Stimulated activated CD8-positive, alpha-beta memory T cell treated with anti-CD3 and anti-CD28 coated beads, Interleukin-12 subunit alpha, Interleukin-12 subunit beta, amount 100 ng/mL, for 4 hours (primary cell): ENCODE results near the gene PLCL2.

Source experiments
- DNase-seq: peaks from one replicate; pipeline ENCODE4 v3.0.0-alpha.2; 2020; ENCODE audit warnings: low read depth

PLCL2 gene

DNA sequence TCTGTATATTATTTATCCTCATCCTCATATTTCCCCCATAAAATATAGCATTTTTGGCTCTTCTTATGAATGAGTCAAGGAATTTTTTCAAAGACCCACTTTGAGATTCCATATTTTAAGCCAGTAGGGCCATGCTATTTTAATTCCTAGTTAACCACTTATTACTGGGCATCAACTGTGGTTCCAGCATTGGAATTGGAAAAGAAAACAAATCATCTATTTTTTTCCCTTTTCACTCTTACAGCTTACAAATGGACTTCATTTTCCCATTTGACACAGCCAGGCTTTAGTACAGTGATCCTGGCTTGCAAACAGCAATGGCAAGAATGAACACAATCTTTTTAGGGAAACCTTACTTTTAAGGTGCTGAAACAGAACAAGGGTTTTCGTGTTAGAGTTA, 19.4 kb upstream of the PLCL2 start:
- DNase-seq: no peak

GRCh38 chr3:16866571-16866970, 18.2 kb upstream of the PLCL2 start:
- no peak for DNase-seq

DNA sequence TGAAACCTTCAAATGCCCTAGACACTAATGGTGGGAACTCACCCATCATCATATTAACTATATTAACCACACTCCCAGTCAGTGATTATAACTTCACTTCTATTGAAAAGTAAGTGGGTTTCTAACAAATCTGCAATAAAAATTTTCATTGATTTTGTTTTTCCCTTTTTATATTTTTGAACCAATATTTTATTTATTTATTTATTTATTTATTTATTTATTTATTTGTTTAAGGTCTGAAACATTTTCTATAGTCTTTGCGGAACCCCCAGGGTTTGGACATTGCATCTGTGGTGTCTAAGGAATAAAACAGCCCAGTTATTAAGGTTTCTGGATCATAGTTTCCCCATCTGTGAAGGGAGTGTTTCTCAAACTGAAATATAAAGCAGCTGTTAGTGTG, 16.2 kb upstream of the PLCL2 start:
- no peak for DNase-seq

- no peak for DNase-seq
Measured at GRCh38 chr3:16869261-16870005, 15.3 kb upstream of the PLCL2 start.

- DNase-seq: no peak
Measured at GRCh38 chr3:16871915-16872842, 12.6 kb upstream of the PLCL2 start.

GRCh38 chr3:16873872-16874271, 10.9 kb upstream of the PLCL2 start:
- no peak for DNase-seq

DNA sequence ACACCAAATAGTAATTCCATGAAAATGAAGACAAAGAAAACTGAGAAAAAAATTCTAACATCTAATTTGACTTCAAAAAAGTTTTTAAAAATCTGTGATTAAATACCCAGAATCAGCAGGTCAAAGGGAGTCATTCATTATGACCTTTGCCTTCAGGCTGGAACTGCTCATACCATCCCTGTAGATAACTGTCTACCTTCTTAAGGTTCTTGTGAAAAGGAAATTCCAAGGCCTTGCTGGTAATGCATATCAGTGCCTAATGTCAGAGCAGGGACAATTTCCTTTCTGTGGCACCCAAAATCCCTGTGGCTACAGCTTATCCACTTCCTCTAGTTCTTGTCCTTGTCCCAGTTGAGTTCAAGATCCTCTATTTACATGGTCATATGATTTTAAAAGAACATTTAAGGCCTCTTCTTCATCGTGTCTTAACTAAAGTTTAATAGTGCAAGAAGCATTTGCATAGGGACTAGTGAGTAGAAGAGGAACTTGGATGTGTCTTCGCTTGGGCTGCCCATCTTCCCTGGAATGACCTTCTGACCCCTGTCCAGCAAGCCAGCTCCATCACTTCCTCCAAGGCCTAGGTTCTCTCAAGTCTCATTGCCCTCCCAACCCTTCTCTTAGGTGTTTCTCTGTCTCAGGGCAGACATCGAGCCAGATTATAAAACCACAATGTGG, 8.7 kb upstream of the PLCL2 start:
- DNase-seq: no peak

DNA sequence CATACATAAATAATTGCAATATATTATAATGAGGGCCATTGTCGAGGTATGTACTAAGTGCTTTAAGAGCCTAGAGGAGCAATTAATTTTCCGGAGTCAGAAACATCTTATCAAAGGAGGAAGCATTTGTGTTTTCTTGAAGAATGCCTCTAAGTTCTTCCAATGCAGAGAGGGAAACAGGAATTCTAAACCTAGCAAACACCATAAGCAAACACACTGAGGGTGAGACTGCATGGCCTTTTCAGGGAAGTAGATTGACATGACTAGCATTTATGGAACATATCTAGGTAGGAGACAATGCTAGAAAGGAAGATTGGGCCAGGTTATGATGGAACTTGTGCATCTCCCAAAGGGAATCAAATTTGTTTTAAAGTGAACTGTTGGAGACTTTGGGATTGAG, 7.2 kb upstream of the PLCL2 start:
- DNase-seq: no peak

GRCh38 chr3:16877911-16878310, 6.8 kb upstream of the PLCL2 start:
- DNase-seq: no peak

- DNase-seq: no peak
Measured at GRCh38 chr3:16881896-16882630, 2.7 kb upstream of the PLCL2 start.

DNA sequence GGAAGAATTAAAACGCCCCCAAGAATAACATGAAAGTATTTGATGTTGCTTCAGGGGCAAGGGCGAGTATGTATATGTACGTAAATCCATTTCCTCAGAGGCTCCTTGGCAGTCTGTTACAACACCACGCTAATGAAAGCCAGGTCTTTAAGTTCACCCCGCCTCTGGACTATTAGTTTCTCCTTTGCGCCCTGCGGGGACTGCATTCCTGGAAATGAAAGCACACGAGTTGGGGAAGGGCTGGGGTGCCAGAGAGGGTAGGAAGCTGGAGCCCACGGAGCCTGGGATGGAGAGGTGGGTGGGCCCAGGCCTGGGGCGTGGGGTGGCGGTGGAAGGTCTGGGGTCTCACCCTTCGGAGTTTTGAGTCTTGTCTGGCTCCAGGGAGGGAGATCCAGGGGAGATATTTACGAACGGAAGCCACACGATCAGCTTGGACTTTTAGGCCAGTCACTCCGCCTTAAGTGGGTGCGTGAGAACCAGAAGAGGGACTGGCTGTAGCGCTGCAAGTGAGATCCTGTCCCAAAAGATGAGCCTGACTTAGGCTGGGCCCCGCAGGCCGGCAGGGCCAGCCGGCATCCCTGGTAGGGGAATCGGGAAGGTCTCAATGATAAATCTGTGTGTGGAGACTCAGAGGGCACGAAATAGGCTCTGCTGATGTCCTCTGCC, 1.6 kb upstream of the PLCL2 start:
- no peak for DNase-seq

DNA sequence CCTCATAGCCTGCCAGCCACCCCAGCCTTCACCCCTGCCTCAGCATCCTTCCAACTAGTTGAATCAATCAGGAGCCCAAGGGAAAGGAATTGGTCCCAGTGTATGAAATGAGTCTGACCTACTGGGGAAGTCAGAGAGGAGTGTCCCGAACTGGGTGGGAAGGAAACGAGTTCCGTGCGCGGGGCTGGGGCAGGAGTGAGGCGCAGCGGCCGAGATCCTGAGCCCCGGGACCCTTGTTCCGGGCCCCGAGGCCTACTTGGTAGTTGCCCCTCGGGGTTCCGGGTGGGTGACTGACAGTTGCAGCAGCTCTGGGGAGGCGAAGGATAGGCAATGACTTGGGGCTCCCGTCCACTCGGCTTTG, 1.1 kb upstream of the PLCL2 start:
- DNase-seq: no peak

DNA sequence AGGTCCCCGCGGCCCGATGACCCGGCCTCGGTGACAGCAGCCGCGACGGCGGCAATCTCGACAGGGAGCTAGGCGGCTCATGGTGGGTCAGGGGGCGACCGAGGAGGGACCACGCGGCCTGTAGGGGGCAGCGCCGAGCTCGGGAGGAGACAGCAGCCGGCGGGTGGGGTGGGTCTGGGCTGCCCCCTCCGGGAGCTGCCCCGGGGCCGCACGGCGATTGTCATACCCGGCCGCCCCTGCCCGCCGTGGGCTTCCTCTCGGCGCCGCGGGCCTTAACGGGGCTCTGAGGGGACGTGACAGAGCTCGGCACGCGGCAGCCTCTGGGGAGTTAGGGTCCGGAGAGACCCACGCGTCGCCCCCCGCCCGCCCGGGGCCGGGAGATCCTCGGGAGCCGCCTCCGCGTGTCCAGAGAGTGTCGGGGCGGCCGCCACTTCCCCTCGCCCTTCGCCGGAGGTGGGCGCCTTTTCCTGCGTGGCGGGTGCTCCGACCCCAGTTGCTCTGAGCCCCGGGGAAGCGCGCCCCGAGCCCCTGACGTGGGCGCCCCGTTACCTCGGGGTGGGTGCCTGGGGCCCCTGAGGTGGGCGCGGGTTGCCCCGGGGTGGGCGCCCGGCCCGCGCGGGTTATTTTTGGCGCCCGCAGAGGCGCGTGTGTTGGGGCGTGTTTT, 539 bp upstream of the PLCL2 start:
- DNase-seq: peak; percentile 59

DNA sequence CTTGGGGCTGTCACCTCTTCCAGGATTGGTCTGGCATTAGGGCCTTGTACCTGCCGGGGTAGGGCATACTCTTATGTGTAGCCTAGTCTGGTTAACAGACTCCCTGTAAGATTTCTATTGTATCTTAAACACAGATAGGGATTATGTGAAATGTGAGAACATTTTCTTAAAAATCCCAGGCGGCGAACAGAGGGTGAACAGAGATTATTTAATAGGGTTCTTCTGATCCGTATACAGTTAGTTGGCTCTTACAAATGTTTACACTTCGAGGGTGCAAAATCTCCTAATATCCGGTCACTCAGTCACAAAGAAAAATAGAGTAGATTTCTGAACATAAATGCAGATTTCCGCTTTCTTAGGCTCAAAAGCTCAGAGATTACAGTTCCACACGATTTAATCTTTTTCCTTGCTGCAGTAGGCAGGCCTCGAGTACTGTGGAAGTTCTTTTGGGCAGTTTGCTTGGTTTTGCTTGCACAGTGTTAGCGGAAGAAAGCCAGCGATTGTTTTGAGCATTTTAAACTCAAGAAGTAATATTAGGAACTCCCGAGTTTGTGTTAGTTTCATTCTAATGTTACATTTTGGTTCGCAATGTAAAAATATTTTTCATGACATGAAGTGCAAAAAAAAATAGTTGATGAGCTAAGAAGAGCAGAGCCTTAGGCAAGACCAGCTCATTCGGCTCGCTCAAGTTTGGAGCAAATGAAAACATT, 993 bp downstream of the PLCL2 start:
- DNase-seq: no peak

GRCh38 chr3:16886303-16886683, 1.5 kb downstream of the PLCL2 start:
- DNase-seq: no peak

DNA sequence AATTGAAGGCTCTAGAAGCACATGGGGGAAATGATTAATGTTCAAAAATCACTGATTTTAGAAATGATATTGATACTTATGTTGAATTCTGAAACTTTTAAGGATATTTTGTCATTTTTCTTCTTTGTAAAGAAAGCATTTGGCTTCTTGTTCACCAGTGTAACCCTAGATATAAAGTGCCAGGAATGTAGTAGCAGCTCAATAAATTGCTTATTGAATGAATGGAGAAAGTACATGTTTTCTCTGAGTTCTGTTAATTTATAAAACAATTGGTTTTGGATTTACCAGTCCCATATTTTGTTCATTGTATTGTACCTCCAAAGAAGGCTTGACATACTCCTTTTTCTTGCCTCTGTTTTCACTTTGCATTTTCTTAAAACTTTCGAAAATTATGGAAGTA, 2.4 kb downstream of the PLCL2 start:
- no peak for DNase-seq

DNA sequence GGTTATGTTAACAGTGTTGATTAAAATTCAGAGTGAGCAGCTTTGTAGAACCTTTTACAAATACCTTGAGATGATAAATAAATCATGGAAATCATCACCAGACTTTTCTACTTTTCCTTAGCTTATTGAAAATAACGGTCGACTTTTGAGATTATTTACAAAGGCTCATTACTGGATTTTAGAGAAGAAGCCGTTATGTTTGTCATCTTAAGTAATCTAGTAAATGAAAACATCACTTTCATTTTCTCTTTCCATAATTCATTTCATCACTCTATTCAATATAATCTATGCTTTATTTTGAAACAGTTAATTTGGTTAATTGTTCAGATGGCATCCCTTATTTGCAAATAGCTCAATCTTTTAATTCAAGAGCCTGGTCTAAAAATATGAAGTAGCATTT, 3.6 kb downstream of the PLCL2 start:
- no peak for DNase-seq

- DNase-seq: no peak
Measured at GRCh38 chr3:16888785-16889607, 4.2 kb downstream of the PLCL2 start.

- no peak for DNase-seq
Measured at GRCh38 chr3:16890597-16891333, 6.0 kb downstream of the PLCL2 start.
